ENCODE measurements around the gene SCN2B.

- TF ChIP-seq, protein P1, sequence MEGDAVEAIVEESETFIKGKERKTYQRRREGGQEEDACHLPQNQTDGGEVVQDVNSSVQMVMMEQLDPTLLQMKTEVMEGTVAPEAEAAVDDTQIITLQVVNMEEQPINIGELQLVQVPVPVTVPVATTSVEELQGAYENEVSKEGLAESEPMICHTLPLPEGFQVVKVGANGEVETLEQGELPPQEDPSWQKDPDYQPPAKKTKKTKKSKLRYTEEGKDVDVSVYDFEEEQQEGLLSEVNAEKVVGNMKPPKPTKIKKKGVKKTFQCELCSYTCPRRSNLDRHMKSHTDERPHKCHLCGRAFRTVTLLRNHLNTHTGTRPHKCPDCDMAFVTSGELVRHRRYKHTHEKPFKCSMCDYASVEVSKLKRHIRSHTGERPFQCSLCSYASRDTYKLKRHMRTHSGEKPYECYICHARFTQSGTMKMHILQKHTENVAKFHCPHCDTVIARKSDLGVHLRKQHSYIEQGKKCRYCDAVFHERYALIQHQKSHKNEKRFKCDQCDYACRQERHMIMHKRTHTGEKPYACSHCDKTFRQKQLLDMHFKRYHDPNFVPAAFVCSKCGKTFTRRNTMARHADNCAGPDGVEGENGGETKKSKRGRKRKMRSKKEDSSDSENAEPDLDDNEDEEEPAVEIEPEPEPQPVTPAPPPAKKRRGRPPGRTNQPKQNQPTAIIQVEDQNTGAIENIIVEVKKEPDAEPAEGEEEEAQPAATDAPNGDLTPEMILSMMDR (IDR thresholded peaks at IDR 0.05 in 8 of 11, conservative IDR thresholded peaks at IDR 0.05 in 3 of 11), result no peak
- TF ChIP-seq POLR2A (IDR thresholded peaks at IDR 0.05), result no peak
- no peak for TF ChIP-seq POLR2AphosphoS5 (IDR thresholded peaks at IDR 0.05)
Observed at GRCh38 chr11:118172356-118172755, 4.1 kb downstream of the SCN2B start.
